Cardiac fibroblast (primary cell): ENCODE results near the gene EPHA10.
"Not testable (repeated sequence)": the region's sequence is repeated elsewhere in the genome, so short reads cannot be mapped to it uniquely, and the experiment has no call there.

ENCODE experiments used
- DNase-seq, 2 donors: peaks; one replicate each; pipeline versions ENCODE4 v3.0.0 to v3.0.0-alpha.2; 2010; ENCODE audit warnings: low read depth in 2 of 2
- H3K4me3 ChIP-seq, 2 donors: replicated peaks in 1 of 2; 1 replicate in 1 of 2; 2 replicates in 1 of 2; pipeline ENCODE4 v1.5.1; 2011; ENCODE audit warnings: low read depth in 2 of 2, low read length in 2 of 2, mild to moderate bottlenecking in 2 of 2, moderate library complexity in 1 of 2
- CTCF ChIP-seq: IDR thresholded peaks from one replicate; pipeline ENCODE4 v1.5.1; 2011; ENCODE audit warnings: low read depth, mild to moderate bottlenecking, low read length, inconsistent platforms

The EPHA10 gene

GRCh38 chr1:37685722-37686121 is 79.2 kb downstream of the EPHA10 start:
- DNase-seq, result no peak
- H3K4me3 ChIP-seq, result no peak overlapping the region
- no peak for TF ChIP-seq CTCF

- DNase-seq, H3K4me3 ChIP-seq: not testable (repeated sequence)
Measured at GRCh38 chr1:37684182-37684581, 80.7 kb downstream of the EPHA10 start.

GRCh38 chr1:37682334-37682987 is 82.5 kb downstream of the EPHA10 start:
- peak; percentile 83 for TF ChIP-seq CTCF
- DNase-seq, result peak; percentile 75 to 80
- H3K4me3 ChIP-seq, result no peak overlapping the region

GRCh38 chr1:37680933-37681332 is 84.0 kb downstream of the EPHA10 start:
- TF ChIP-seq CTCF, result no peak
- DNase-seq, result no peak
- H3K4me3 ChIP-seq, result no peak overlapping the region

- no peak for DNase-seq
- TF ChIP-seq CTCF, result no peak
Measured at GRCh38 chr1:37677808-37678207, 87.1 kb downstream of the EPHA10 start.

GRCh38 chr1:37677143-37677439 is 87.8 kb downstream of the EPHA10 start:
- H3K4me3 ChIP-seq, result no peak overlapping the region
- no peak for DNase-seq
- no peak for TF ChIP-seq CTCF

More at GRCh38 chr1:37677808-37678207, 87.1 kb downstream of the EPHA10 start:
- H3K4me3 ChIP-seq, result no peak overlapping the region

GRCh38 chr1:37676281-37677142 is 88.4 kb downstream of the EPHA10 start:
- no peak for TF ChIP-seq CTCF
- no peak overlapping the region for H3K4me3 ChIP-seq
- DNase-seq, result no peak
